Hippocampal formation (tissue), 2 donors: ENCODE measurements around the gene EIF3F.
A peak's percentile ranks its signal among the peaks of the same experiment; 100 is the strongest.
"Not testable (repeated sequence)": the region's sequence is repeated elsewhere in the genome, so short reads cannot be mapped to it uniquely, and the experiment has no call there.

ENCODE experiments used
- DNase-seq, 2 donors: peaks; one replicate each; lab custom pipeline; 2025; lab: John Stamatoyannopoulos, UW

The EIF3F gene

DNA sequence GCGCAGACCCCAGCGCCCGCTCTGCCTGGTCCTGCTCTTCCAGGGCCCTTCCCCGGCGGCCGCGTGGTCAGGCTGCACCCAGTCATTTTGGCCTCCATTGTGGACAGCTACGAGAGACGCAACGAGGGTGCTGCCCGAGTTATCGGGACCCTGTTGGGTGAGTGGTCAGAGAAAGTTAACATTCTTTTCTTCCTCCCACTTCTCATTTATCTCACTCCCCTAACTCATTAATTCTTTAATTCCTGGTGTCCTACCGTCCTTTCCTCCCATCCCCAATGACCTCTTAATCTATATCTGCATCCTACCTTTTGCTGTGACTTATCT is 385 bp downstream of the EIF3F start:
- DNase-seq: not testable (repeated sequence)

DNA sequence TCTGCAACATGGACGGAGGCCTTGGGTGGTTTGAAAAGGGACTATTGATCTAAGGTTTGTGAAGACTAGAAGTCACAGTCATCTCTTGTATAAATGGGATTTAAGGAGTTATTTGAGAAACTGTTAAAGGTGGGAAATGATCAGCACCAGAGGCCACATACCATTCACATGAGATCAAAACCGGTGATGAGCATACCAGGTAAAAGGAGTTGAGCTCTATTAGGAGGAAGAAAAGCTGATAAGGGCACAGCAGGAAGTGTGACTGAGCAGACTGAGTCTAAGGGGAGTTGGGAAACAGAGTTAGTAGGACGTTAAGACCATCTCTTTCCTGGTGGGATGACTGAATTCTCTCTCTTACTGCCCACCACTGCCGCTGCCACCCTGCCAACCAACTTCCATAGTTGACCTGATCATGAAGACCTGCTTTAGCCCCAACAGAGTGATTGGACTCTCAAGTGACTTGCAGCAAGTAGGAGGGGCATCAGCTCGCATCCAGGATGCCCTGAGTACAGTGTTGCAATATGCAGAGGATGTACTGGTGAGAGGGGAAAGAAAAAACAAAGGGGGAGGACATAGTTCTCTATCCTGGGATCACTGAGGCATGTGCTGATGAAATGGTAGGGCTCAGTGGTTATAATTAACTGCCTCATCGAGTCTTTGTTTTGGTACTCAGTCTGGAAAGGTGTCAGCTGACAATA is 7.6 kb downstream of the EIF3F start:
- DNase-seq: no peak

DNA sequence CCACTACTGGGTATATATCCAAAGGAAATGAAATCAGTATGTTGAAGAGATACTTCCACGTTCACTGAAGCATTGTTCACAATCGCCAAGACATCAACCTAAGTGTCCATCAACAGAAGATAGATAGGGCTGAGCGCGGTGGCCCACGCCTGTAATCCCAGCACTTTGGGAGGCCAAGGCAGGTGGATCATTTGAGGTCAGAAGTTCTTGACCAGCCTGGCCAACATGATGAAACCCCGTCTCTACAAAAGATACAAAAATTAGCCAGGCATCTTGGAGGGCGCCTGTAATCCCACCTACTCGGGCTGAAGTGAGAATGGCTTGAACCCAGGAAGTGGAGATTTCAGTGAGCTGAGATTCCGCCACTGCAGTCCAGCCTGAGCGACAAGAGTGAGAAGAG is 12.7 kb downstream of the EIF3F start:
- DNase-seq: no peak

DNA sequence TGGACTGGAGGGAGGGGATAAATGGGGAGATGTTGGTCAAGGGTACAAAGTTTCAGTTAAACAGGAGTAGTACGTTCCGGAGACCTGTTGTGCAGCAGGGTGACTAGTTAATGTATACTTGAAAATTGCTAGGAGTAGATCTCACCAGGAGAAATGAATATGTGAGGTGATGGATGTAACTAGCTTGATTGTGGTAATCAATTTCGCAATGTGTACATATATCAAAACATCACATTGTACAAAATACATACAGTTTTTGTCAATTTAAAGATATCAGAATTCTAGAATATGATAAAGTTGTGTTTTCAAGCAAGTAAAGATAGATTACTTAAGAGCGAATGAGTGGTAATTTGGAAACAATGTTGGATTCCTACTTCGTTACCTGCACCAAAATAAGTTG is 13.3 kb downstream of the EIF3F start:
- DNase-seq: no peak

DNA sequence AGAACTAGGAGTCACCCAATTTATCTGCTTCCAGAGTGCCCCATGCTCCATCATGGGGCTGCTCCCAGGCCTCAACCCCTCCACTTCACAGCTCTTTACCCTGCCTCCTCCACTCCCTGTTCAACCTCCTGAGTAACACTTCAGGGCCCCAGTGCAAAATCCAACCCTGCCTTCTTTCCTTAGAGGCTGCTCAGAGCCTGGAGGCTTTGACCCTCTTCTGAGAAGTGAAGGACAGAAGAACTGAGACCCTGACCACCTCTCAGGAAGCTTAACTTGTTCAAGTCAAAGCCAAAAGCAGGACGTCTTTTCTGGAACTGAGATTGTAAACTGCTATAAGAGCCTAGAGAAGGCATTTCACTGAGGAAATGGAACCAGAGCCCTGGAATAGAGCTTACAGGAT is 15.5 kb downstream of the EIF3F start:
- DNase-seq: no peak

DNA sequence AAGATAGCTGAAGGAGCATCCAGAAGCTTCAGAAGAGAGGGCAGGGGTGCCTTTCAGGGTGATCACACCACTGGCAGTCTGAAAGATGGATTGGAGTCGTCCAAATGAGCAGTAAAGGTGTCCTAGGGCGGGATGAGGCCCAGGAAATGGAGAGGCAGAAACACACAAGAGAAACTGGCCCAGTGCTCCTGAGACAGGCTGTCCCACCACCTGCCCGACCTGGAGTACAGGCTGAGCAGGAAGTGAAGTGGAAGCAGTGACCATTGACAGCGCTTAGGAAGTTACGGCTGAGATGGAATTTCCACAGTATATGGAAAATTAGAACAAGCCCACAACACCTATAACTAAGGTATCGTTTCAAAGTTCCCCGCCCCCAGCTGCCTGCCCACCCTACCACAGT is 16.1 kb downstream of the EIF3F start:
- no peak for DNase-seq

DNA sequence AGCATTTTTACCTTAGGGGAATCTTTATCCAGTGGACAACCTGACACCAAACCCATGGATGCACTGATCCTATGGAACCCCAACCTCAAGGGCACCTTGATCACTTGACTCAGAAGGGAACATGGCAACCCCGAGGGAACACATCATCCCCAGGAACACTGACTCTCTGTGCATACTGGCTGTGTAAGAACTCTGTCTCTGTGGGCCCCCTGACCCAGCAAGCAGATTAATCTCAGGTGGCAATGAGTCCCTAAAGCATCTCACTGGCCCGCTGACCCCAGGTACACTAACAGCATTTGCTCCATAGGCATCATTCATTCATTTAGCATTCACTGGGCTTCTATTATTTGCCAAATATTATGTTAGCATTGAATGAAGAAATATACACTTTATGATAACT is 16.9 kb downstream of the EIF3F start:
- DNase-seq: no peak

DNA sequence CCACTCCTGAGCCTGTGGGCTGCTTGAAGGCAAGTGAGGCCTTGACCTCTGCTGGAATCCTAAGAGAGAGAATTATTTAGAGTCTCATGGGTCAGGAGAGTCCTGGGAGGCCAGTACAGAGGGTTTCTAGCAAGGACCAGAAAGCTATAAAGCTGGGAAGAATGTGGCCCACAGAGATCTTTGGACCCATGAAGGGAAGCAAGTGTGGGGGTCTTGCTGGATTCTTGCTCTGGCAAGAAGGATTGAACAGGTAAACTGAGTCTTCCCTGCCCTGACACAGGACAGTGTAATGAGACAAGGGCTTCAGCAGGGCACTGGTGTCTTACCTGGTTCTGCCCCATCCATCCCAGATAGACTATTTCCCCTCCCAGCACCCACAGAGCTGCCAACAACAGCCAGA is 18.4 kb downstream of the EIF3F start:
- no peak for DNase-seq

DNA sequence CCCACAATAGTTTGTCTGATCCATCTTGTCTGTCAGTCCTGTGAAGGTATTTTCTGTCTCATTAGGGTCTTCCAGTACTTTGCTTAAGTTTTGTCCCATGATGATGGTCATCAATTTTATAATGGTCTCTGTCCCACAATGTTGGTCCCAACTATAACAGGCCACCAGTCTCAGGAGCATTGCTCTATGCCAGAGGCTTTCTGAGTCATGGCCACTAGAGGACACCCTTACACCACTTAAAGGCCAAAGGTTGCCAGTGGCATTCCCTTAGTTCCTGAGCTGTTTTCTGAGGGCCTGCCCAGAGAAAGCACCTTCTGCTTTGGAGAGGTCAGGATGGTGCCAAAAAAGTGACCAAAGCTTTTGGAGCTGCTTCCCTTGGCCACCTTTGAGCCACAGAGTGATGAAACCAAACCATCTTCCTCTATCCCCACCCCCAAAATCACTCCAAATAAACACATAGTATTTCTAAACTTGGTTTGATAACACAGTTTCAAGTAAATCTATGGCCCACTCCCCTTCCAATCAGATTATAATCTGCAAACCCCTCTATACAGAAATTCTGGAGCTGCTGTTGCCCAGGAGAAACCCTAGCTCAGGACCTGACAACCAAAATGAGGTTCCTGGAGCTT is 19.3 kb downstream of the EIF3F start:
- peak; percentile 22 to 62 for DNase-seq

DNA sequence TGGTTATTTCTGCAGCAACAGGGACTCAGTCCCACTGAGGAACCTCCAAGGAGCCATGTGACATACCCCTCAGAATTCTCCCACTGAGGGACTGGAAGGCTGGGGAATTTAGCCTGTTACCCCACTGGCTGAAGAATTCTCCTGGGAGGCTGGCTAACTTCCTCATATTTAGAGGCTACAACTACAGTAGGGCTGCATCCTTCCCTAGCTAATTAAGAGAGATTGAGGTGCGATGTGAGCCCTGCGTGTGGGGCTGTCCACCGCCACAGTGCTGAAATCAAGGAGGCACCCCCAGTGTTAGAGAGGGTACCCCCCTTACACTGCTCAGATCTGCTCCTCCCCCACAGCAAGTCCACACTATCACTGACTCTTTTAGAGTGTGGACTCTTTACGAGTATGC is 21.1 kb downstream of the EIF3F start:
- DNase-seq: no peak

DNA sequence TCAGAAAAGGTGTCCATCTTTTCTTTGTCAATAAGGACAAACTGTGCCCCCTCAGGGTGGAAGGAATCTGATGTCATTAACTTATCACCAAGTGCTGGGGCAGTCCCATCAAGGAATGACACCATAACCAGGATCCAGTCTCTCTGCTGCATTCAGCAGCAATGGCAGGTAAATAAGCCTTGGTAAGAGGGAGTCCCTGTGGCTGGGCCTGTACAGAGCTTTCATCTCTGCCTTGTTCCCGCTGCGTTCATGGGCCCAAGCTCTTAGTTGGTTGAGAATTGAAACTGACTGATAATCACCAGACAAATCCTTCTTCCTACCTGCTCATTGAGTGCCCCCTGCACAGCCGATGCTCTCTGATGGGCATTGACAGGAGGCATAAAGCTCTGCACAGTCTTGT is 22.7 kb downstream of the EIF3F start:
- DNase-seq: no peak

DNA sequence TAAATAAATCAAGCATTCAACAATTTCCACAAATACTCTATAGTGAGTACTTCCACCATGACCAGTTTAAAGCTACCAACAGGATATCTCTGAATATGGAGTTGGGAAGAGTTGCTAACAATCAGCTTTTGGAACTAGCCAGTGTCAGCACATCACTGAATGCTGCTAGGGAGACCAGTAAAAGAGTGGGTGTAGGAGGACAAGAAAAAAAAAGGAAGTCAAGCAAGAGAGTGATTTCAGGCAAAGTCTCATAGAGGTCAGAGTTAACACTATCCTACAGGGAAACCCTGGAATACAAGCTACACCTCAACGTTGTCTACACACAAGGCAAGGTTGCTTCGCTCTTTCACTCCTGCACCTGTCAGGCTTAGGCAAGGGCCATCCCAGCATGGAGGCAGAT is 24.2 kb downstream of the EIF3F start:
- DNase-seq: no peak

DNA sequence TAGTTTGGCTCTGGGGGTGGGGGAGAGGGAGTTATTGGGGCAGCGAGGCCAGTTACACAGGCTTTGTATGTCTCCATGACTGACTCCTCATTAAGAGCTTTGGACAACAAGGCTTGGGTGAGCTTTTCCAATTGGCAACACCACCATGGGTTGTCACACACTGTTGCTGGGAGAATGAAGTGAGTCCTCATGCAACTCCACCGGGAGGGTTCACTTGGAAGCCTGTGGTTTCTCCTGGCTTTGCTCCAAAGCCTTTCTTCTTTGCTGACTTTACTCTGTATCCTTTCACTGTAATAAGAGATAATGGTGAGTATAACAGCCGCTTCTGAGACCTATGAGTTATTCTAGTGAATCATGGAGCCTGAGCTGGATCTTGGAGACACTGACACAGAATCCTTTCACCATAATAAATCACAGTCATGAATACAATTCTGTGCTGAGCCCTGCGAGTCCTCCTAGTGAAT is 24.9 kb downstream of the EIF3F start:
- DNase-seq: peak; percentile 14 to 15

DNA sequence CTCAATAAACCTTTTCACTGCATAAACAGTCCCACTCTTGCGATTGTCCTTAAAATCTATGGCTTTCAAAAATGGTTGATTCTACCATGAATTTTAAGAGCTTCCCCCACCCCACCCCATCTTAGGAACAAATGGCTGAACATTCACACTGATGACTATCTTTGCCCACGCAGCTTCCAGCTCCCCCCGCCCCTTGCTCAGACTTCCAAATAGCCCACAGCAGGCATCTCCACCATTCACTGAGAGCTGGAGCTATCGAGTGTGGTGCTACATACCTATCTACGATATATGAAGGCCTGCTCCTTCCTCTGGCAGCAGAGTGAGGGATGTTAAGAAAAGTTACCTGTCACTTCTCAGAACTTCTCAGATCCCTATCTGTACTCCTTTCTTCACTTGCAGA is 26.7 kb downstream of the EIF3F start:
- DNase-seq: no peak

DNA sequence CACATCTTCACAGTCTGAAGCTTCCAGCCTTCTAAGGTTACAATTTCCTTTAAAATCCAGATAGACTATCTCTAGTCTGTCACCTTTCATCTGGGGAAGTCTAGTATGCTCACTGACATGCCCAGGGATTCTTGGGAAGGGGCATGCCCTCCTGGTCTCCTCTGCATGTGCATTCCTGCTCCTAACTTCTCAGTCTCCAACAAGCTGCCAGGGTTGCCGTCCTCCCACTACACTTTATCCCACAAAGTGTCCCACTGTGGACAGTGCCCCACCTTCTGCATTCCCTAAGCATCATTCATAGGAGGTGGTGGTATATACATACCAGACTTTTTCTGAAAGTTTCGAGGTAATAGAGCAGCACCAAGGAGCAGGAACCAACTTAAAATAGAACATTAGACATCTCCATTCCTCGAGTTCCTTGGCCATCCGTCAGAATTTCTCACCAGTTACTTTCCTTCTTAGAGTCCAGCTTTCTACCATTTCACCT is 28.7 kb downstream of the EIF3F start:
- no peak for DNase-seq

DNA sequence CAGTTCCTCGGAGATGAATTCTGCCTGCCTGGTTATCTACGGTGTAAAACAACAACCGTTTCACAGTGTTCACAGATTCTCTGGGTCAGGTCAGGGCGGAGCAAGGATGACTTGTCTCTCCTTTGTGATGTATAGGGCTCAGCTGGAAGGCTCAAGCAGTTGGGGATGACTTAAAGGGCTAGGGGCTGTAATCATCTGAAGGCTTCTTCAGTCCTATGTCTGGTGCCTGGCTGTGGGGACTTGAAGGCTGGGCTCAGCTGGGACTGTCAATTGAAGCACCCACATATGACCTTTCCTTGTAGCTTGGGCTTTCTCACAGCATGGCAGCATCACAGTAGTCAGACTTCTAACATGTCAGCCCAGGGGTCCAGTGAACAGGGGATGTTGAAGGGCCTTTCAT is 29.3 kb downstream of the EIF3F start:
- DNase-seq: no peak

DNA sequence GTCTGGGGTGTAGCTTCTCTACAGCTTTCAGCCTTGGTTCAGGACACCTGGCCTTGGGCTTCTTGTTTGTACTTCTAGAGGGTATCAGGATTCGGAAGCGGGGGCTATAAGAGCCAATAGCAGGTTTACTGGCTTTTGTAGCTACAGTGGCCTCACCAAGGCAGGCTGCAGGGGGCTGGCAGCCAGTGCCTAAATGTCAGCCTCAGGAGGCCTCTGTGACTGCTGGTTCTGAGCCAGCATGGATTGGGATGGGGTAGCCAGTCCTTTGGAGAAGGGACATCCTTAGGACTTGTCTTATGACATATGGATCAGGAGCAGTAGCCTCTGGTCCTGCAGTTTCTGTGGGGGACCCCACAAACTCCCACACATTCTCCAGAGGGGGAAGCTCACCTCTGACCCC is 29.9 kb downstream of the EIF3F start:
- DNase-seq: no peak

DNA sequence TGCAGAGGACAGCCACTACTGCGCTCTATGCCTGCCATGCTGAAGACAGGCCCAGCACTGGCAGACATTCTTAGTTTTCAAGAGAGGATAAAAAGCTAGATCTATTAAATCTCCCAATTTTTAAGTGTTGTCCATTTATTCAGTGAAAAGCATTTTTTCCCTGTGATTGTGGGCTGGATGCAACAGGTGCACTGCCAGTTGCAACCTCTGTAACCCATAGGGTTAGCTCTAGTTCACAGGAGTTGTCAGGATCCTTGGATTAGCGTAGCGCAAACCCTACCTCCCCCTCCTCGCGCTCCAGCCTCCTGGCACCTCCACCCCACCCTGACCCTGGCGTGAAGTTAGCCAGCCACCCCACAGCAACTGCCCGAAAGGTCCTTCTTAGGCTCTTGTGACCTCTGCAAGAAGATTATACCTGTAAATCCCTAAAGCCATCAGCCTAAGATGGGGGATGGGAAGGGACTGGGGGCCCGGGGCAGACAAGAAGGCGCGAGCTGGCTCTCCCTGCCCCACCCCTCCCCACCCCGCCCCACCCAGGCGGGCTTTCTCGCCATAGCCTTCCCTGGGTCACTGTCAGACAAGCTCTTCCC is 30.9 kb downstream of the EIF3F start:
- no peak for DNase-seq

DNA sequence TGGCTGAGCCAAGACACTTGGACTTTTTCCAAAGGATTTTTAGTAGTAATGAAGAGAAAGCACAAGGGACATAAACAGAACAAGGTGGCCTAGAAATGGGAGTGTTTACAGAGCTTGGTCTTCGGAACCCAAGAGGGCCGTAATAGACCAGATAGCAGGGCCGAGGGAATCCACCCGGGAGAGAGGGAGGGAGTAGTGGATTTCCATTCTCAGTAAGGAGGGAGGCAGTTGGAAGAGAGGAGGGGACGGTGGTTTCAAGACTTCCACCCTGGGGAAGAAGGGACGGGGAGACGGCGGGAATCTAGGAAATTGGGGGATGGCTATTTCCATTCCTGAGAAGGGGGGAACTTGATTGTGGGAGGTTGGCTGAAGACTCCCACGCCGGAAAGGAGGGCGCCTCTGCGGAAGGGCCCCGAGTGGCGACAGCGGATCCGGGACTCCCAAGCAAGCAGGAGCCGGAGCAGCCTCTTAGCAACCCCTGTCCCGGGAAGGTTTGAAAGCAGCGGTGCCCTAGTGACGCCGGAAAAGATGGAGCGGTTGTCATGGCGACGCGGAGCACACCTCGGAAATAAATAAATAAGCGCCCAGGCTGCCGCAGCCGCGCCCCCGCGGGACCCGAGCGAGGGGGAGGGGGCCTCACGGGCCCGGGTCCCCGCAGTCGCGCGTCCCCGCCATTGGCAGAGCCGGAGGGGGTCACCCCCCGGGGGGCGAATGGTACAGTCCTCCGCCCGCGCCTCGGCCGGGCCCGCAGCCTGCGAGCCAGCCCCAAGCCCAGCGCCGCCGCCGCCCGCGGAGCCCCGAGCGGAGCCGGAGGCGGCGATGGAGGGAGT is 31.6 kb downstream of the EIF3F start:
- peak; percentile 32 to 66 for DNase-seq

DNA sequence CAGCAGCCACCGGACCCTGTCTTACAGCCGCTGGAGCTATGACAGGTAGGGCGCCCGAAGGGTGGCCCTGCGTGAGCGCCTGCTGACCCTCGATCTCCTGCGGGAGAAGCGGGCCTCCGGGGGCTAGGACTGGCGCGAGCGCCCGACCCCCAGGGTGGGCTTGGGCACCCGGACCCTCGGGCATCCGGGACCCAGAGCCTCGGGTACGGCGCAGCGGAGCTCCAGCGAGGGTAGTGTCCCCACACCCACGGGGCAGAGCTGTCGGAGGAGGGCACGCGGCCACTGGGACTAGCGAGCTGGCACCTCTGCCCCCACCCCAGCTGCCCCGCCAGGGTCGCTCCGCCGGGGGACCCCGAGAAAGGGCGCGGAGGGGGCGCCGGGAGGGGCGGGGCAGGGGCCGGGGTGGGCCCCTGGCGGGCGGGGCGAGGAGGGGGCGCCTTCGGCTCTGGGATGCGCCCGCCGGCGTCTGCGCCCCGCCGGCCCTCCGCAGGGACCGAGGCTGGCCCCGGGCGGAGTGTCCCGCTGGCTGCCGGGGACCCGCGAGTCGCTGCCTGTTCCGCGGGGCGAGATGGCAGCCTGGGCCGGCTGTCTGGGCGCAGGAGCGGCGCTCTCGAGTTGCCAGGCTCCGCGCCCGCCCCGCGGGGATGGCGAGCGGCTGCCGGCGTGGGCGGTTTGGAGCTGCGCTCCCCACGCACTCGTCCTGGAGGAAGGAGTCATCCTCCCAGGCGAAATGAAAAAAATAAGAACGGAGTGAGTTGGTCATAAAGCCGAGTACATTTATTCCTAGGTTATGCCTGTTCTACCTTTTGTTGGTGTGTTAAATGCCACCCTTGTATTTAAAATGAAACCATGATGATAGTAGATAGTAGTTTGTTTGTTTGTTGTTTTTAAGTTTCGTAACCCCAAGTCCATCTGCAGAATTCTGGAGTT is 32.4 kb downstream of the EIF3F start:
- peak in 1 of 2 donors; percentile 43 for DNase-seq

DNA sequence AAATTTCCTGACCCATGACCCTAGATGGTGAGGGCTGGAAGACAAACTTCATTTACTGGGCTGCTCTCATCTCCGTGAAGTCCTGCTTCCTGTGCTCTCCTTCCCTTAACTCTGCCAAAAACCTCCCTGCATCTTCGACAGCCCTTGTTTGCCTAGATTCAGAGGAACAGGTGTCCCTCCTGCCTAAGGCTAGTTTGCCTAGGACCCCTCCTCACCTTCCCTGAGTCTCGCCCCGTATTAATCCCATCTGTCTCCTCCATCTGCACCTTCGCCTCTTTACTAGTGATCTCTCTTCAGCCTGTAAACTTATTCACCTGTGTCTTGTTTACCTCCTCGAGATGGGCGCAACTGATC is 33.1 kb downstream of the EIF3F start:
- no peak for DNase-seq

DNA sequence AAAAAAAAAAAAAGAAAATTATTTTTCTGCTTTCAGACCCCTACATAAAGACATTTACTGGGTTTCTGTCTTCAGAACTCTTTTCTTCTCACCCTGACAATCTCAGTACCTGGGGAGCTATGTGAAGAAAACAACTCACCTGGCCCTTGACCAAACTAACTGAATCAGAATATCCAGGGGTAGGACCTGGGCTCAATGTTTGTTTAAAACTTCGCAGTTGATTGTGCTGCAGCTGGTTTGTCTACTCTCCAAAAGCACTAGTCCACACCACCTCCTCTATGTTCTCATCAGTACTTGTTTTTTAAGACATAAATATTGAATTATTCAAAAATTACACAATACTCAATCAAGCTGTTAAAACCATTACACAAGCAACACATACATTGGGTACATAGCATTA is 34.8 kb downstream of the EIF3F start:
- DNase-seq: no peak
